HEK293T (cell line): ENCODE data around the gene GREB1L.

Experiments used
- BHLHE40 ChIP-seq: fragments of 450-650 bp; IDR thresholded peaks from 2 replicates; pipeline ENCODE4 v1.6.1; 2016; ENCODE audit warnings: mild to moderate bottlenecking, moderate library complexity, borderline replicate concordance
- FOXA1 ChIP-seq: fragments of 450-650 bp; IDR thresholded peaks from 2 replicates; pipeline ENCODE4 v1.6.1; 2016; ENCODE audit warnings: mild to moderate bottlenecking
- FOXM1 ChIP-seq: fragments of 450-650 bp; IDR thresholded peaks from 2 replicates; pipeline ENCODE4 v1.6.1; 2017; ENCODE audit warnings: mild to moderate bottlenecking, borderline replicate concordance
- L3MBTL2 ChIP-seq: fragments of 450-650 bp; conservative IDR thresholded peaks from 2 replicates; pipeline ENCODE4 v1.6.1; 2016; ENCODE audit warnings: mild to moderate bottlenecking
- NFRKB ChIP-seq: fragments of 450-650 bp; IDR thresholded peaks from 2 replicates; pipeline ENCODE4 v1.6.1; 2016; ENCODE audit warnings: mild to moderate bottlenecking, moderate library complexity
- TARDBP ChIP-seq: fragments of 450-650 bp; IDR thresholded peaks from 2 replicates; pipeline ENCODE4 v1.6.1; 2016
- TF ChIP-seq, protein P1 (sequence below): fragments of 450-650 bp; IDR thresholded peaks from 2 replicates; pipeline ENCODE4 v1.6.1; 2016

GRCh38 chr18:21313576-21313975 is 71.5 kb downstream of the GREB1L start:
- TF ChIP-seq NFRKB = no peak
- TF ChIP-seq, protein P1, sequence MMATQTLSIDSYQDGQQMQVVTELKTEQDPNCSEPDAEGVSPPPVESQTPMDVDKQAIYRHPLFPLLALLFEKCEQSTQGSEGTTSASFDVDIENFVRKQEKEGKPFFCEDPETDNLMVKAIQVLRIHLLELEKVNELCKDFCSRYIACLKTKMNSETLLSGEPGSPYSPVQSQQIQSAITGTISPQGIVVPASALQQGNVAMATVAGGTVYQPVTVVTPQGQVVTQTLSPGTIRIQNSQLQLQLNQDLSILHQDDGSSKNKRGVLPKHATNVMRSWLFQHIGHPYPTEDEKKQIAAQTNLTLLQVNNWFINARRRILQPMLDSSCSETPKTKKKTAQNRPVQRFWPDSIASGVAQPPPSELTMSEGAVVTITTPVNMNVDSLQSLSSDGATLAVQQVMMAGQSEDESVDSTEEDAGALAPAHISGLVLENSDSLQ = no peak
- no peak for TF ChIP-seq L3MBTL2
- no peak for TF ChIP-seq TARDBP
- TF ChIP-seq FOXA1 = no peak
- no peak for TF ChIP-seq FOXM1
- no peak for TF ChIP-seq BHLHE40
